GM18499 (cell line): ENCODE measurements around the gene CXCR4.

Experiments
- ATAC-seq: cut with Tn5 transposase; IDR thresholded peaks from one replicate; pipeline ENCODE4 v1.9.1; 2021; ENCODE audit warnings: moderate number of reproducible peaks; ENCODE audit not compliant: insufficient read depth, unreplicated experiment

Gene CXCR4

DNA sequence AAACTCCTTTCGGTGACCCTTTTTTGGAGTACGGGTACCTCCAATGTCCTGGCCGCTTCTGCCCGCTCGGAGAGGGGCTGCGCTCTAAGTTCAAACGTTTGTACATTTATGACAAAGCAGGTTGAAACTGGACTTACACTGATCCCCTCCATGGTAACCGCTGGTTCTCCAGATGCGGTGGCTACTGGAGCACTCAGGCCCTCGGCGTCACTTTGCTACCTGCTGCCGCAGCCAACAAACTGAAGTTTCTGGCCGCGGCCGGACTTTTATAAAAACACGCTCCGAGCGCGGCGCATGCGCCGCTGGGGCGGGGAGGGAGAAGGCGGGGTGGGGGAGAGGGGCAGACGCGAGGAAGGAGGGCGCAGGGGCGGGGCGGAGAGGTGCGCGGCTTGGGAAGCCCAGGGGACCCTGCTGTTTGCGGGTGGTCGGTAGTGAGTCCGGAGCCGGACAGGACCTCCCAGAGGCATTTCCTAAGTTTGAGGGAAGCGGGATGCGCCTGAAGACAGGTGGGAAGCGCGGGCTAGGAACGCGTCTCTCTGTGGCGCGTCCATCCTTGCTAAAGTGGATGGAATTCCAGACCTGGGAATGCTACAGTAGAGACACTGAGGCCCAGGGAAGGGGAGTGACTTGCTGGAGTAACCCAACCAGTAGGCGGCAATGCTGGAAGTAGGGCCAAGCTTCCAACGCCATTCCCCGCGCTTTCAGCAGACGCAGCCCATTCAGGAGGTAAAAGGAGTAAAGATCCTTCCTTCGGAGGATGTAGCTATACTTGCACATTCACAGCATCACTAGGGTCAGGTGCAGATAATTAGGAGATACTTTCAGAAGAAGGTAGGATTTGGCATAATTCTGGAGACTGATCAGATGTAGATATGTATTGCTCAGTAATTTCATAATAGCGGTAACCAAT is at the start of gene CXCR4:
CXCR4 (minus strand) TSS at position 241 of the 910 bp plus-strand sequence; CDS start at position 152, 89 bp downstream.
- no peak for ATAC-seq

DNA sequence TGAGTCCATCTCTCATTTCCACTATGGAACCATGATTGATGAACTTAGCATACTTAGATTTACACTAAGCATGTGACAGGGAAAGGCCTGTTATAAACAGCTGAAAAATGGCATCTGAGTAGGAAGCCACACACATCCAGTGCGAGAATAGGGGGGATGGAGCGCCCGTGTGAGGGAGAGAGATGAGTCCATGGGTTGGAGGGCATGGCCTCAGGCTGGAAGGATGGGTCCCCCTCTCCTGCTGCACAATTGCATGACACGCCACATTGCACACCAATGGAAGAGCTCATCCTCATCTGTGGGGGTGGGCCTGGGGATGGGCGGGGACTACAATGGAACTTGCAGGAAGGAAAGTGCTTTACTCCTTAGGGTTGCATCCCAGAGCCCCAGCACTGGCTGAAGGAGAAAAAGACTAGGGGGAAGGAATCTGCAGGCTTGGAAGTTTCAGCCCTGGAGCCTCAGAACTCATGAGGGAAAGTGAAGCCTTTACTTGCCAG is 46.4 kb upstream of the CXCR4 start:
- no peak for ATAC-seq

DNA sequence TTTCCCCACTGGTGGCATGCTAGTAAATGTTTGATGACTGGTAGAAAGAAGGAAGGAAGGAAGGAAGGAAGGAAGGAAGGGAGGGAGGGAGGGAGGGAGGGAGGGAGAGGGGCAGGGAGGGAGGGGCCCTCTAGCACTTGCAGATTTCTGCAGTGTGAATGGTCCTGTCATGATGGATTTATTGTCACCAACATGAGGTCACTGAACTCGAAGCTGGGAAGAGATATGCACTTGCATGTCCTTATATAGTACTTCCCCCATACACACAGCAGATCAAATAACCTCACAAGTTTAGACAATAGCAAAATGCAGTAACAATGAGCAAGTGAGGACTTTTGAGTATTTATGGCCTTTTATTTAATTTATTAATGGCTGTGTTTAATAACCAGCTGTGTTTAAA is 44.5 kb upstream of the CXCR4 start:
- no peak for ATAC-seq

DNA sequence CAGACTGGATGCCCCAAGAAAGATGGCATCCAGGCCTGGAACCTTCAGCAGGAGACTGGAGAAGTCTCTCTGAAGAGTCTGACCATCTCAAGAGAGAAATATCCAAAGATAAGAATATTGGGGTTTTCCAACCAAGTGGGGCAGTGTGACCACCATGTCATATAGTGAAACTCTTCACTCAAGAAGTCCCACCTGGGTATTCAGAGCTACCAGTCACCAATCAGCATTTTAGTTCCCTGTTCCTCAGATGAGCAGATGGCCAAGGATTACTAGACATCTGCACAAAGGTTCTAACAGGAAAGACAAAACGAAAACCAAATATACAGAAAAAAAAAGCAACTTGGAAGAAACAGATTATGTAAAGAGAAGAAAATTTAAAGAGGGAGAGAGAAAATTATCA is 38.5 kb upstream of the CXCR4 start:
- no peak for ATAC-seq

DNA sequence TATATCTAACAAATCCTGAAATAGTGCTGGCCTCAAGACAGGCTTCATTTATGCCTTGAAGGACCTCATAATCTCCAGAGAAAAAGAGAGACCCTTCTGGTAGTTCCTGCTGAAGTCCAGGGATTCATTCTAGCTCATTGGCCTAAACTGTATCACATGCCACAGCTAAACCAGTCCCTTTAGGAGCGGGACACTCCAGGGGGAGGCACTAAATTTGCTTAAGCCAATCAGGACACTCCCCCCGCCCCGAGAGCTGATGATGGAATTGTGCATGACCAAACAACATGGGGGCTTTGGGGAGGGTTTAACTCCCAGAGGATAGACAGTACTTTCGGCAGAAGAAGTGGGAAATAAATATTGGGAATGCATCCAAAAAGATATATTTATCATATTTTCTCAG is 36.4 kb upstream of the CXCR4 start:
- no peak for ATAC-seq

DNA sequence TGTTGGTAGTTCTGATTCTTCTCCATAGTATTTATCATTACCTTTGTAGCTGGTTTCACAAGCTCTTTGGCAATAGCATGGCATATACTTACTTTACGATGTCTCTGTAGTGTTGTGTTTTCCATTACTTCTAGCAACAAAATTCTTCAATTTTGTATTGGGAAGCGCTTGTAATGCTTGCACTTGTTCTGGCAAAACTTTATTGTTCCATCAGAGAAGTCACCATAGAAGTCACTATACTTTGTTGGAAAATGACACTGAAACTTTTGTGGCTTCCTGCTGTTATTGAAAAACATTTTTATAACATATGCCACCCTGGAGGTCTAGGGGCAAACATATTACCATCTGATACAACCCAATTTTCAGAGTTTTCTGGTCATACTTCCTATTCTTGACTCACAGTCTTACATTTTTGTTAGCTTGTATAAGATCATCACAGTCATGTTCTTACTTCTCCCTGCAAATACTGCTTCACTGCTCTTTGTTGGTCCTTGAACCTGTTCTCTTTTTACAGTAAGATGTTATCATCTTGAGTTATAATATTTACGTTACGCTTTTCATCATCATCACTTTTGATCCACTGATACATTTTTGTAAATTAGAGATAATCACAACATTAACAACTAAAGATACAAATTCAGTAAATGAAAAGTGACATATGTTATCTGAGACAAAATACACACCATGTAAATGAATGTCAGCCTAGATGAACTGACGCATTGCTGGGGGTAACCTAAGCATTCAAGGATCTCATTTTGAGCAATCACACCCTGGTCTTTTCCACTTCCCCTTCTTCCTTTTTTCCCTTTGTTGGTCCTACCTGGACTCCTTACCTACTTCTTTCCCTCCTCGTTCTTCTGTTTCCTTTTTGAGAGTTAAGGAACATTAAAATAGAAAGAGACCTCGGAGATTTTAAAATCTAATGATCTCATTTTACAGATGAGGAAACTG is 33.3 kb upstream of the CXCR4 start:
- ATAC-seq = no peak

DNA sequence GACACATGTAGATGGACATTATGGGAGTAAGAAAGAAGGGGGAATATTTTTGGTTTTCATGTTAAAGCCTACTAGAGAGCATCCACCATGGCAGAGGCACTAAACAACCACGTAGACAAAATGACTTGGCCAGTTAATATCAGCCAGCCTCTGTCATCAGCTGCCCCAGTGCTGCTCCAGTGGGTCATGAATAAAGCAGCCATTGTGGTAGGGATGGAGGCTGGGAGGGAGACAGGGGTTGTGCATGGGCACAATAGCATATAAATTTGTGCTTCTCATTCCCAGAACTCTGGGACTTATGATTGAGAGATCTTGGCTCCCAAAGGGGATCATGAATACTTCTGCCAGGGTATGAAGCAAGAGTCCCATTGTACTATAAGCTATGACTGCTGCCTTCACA is 31.1 kb upstream of the CXCR4 start:
- ATAC-seq = no peak

DNA sequence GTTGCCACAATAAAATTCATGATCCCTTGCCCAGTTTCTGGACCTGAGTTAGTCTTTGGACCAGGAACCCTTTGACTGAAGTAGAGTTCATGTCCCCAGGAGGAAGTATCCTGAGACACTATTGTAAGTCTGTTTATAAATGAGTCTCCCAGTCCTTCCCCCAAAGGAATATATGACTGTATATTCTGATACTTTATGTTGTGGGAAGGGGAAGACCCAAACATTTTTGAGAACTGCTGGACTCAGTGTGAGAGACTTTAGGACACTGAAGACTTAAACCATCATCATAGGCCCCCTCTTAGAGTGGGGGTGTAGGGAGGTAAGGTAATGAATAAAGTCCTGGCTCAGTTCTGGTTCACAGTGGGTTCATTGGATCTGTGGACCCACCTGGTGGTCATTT is 28.6 kb upstream of the CXCR4 start:
- no peak for ATAC-seq

DNA sequence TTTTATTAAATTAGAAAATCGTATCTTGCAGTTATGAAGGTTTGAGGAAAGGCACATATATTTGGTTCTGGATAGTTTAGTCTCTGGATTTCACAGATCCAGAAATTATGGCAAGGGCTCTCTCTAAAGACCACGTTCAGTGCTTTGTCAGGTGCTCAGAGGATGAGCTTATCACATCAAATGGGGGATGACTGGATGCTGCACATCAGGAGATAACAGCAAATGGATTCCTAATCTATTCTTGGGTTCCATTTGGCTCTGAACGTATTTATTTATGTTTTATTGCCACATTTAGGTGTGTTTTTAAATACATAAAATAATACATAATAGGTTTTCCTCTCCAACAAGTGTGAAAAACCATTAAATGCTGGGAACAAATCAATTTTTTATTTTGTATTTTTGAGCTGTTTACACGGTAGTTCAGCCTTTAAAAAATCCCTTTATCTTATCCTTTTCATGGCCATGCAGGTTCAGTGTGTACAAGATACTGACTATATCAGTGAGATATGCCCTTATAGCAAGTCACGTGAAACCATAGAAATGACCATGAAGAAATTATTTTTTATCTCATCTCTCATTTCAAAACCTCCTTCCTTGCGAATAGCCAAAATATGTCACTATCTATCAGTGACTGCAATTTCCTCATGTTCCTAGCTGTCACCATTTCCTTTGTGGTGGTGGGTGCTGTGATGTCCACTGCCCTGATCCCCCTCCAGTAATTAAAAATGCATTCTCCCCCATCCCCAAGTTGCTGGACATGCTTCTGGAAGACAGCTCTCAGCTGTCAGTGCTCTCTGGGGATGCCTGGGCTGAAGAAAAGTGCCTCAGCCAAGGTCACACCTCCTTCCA is 25.9 kb upstream of the CXCR4 start:
- no peak for ATAC-seq

DNA sequence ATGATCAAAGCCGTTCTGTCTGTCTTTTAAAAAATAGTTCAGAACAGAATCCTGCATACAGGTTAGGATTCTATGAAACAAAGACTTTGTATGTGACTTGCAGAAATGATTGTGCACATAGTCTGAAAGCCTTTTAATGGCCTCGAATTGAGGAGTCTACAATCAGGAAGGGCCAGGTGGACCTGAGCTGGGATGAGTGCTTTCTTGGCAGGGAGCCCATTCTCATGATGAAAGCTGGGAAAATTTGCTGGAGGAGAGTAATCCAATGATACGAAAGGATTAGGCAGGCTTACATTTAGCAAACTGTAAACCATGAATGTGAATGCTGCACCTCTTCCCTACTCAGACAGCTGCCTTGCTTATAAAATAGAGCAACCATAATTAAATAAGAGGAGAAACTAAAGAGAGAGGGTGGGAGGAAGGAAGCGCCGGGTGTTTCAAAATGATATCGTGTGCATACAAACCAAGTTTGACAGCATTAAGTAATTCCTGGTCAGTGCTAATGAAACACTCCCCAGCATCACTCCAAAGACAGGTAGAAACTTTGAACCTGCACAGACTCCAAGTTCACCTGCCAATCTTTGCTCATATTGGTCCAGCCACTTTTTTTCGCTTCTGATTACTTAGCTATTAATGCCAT is 23.7 kb upstream of the CXCR4 start:
- ATAC-seq = no peak

DNA sequence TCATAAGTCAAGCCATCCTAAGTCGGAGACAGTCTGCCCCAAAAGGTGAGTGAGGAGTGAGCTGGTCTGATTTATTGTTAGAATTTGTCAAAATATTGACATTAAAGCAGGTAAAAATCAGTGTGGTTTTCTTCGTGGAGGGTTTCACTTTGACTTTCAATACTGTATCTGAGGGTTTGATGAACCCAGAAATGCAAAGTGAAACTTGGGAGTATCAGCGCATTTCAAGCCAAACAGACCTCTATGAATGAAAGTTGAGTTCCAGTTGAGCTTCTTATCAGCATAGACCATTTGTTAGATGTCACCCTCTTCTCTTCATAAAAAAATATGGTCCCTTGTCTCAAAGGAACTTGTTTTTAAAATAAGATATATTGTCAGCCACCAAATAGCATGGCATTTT is 21.7 kb upstream of the CXCR4 start:
- peak; percentile 39 for ATAC-seq

DNA sequence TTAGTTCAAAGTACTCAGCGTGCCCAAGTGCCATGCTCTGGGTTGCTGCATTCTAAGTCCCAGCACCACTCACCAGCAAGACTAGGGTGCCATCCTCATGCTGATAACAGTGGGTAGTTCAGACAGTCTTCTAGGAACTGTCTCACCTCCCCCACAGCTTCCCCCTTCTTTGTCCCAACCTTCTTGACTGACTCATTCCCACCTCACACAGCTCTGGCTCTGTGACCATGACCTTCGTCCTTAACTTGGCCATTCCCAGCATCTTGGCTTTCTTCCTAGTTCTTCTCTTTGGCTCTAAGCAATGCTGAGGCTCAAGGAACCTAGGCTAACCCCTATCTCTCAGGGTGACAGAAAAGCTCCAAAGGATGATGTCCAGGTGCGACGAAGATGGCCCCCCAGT is 20.0 kb upstream of the CXCR4 start:
- ATAC-seq = no peak

DNA sequence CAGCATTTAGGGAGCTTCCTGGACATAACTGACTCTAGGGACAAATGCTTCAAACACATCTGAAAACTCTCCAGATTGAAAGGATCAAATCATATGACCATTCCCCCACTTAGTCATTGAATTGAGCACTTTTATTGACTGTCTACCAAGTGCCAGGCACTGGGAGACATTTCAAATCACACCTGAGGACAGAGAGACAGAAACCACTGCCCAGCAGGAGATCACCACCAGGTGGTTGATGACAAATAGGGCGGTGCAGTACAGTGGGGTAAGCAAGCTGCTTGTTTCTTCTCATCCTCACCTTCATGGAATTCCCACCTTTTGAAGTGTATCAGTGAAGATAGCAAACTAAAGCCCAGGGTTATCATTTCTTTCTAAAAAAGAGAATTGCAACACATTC is 19.0 kb upstream of the CXCR4 start:
- no peak for ATAC-seq

DNA sequence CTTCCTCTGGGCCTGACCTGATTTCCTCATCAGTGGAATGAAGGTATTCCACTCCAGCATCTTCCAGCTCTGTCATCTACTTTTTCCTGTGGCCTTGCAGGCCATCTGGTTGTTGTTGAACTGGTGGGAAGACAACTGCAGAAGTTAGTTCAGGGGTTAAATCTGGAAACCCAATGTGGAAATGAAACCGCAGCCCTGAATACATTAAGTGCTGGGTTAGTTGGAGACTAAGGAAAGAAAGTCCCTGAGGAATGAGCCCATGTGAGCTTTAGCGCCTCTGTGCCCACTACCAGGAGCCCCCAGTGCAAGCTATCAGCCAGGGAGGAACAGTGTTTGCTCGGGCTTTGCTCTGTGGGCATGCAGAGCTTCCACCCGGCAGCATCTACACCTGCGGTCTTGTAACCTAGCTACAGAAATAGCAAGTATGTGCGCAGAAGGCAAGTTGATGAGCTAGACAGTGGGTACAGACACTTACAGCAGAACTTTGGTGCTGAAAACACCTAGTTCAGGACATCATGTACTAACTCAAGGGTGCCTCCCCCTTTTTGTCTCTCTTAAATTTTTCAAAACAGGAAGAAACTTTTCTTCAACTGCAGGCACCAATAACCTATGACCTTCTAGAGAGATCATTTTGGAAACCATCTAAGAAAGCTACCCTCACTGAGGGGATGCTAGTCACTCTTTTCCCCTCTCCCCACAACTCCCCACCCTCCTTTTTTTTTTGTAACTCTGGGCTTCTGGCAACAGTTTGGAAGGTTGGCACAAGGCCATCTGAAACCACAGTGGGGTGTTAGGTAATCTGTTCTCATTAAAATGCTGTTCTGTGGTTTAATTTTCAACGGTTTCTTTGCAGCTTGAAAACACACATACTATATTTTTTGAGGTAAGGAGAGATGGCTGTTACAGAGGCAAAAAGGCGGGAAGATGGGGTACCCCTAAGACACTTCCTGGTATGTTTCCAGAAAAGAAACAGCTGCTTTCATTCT is 18.3 kb upstream of the CXCR4 start:
- peak; percentile 18 for ATAC-seq

DNA sequence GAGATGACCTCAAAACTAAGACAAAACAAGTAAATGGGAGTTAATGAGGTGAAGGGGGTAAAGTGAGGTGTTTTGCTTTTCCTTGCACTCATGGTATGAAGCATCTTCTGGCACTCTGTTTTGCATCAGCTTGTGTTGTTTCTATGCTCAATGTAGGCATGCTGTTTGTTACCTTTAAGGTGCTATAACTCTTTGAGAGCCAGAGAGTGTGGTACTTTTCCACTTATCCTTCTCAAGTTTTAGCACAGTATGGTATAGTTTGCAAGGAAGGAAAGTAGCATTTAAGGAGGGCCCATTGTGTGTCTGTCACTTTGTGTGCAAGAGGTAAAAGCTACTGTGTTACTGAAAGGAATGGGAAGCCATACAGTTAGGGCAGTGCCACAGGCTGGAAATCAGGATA is 17.5 kb upstream of the CXCR4 start:
- no peak for ATAC-seq

DNA sequence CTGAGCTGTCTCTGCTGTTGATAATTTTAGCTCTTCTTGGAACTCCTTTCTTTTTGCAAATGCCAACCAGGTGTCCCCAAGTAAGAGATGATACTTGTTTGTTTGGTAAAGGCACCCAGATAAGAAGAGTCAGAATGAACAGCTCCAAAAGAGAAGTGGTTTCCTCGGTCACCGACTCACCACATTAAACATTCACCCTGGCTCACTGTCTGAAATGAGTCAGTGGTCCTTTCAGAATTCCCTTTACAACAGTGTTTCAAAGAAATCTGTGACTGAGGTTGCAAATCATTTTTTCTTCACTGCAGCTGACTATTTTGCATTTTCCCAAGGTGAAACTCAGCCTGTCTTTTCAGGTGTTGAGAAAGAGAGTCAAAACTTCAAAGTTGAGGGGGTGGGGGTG is 16.2 kb upstream of the CXCR4 start:
- ATAC-seq = no peak

DNA sequence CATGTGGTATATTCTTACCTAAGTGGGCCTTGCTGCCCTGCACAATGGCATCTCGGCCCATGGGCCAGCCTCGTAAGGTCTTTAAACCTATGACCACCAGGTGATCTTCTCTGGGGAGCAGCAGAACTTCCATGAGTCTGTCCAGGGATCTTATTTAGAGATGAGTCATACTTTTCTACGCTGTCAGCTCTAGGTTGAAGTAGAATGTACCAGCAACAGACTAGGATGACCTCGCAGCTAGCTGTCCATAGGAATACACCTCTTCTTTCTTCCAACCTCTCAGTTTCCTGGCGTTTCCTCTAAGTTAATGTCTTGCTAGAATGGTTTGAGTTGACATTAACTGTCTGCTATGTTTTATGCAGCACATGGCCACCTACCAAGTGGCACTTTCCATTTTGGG is 15.6 kb upstream of the CXCR4 start:
- no peak for ATAC-seq

DNA sequence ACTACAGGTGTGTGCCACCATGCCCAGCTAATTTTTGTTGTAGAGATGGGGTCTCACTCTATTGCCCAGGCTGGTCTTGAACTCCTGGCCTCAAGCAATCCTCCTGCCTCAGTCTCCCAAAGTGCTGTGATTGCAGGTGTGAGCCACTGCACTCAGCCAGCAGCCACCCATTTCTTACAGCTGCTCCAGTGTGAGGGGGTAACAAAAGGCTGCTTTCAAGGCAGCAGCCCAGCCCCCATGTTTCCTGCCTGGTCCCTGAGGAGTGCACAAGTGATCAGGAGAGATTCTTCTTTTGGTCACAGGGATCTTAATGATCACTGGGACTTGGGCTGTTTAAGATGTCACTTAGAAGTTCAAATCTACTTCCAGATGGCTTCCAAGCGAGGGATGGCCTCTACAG is 15.2 kb upstream of the CXCR4 start:
- no peak for ATAC-seq

DNA sequence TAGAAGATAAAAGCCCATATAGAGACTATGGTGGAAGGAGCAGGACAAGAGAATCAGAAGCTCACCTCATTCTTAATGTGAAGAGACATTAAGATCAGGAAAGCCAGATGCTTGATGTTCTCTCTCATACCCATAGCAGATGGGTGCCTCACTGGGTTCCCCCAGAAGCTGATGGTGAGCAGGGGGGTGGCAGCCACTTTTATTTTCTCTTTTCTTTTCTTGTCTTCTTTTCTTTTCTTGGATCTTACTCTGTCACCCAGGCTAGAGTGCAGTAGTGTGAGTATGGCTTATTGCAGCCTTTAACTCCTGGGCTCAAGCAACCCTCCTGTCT is 14.8 kb upstream of the CXCR4 start:
- ATAC-seq = no peak
